Lung (tissue), 12 donors: Measurements from ENCODE around the gene PTPRN2. TPM values are rescaled to one million over a fixed set of nuclear protein-coding genes. Genes with fewer than 3 reads are reported as not detected.
A peak's percentile ranks its signal among the peaks of the same experiment; 100 is the strongest.

Source experiments
- ATAC-seq: fragments of 200-7000 bp; cut with Tn5 transposase; one replicate; pipeline ENCODE4 v1.9.1; 2020; ENCODE audit warnings: moderate number of reproducible peaks; ENCODE audit not compliant: insufficient read depth, low FRiP score
- DNase-seq, 3 donors: peaks; one replicate each; pipeline ENCODE4 v3.0.0-alpha.2; 2013 to 2017
- H3K27ac ChIP-seq, 2 donors: one replicate each; pipeline ENCODE4 v1.5.1; 2013; ENCODE audit warnings: mild to moderate bottlenecking in 2 of 2, moderate library complexity in 2 of 2, control low read depth in 1 of 2, inconsistent platforms in 1 of 2, low read depth in 1 of 2, low read length in 1 of 2
- H3K27me3 ChIP-seq, 3 donors: one replicate each; pipeline ENCODE4 v1.5.1; 2013; ENCODE audit warnings: low read length in 2 of 3; ENCODE audit not compliant: control insufficient read depth in 3 of 3, insufficient read depth in 3 of 3
- H3K36me3 ChIP-seq, 4 donors: one replicate each; pipeline ENCODE4 v1.5.1; 2013; ENCODE audit warnings: low read length in 4 of 4, mild to moderate bottlenecking in 1 of 4, moderate library complexity in 1 of 4; ENCODE audit not compliant: control insufficient read depth in 4 of 4, insufficient read depth in 4 of 4
- H3K4me1 ChIP-seq, 5 donors: one replicate each; pipeline ENCODE4 v1.5.1; 2013; ENCODE audit warnings: low read length in 5 of 5, mild to moderate bottlenecking in 2 of 5, moderate library complexity in 1 of 5; ENCODE audit not compliant: control insufficient read depth in 5 of 5, insufficient read depth in 5 of 5
- H3K4me3 ChIP-seq: one replicate; pipeline ENCODE4 v1.5.1; 2013; ENCODE audit warnings: mild to moderate bottlenecking, control low read depth, moderate library complexity
- H3K9ac ChIP-seq, 2 donors: one replicate each; pipeline ENCODE4 v1.5.1; 2013; ENCODE audit warnings: low read length in 2 of 2, control low read depth in 1 of 2; ENCODE audit not compliant: insufficient read depth in 1 of 2
- H3K9me3 ChIP-seq, 4 donors: one replicate each; pipeline ENCODE4 v1.5.1; 2013; ENCODE audit warnings: low read length in 3 of 4, mild to moderate bottlenecking in 1 of 4, moderate library complexity in 1 of 4; ENCODE audit not compliant: control insufficient read depth in 4 of 4, insufficient read depth in 3 of 4
- WGBS, 2 donors: extraction: QIAGEN DNeasy Blood & Tissue Kit; methylation state at CpG; one replicate each; pipeline ENCODE4 v1.1.7; 2013; 5-methylcytosine and 5-hydroxymethylcytosine counted together
- polyA plus RNA-seq, 2 donors: library from polyadenylated mRNA; stranded (reverse); fragments of 200-250 nt; gene quantifications; one replicate each; pipeline ENCODE4 v1.2.1, GENCODE V29; 2013
- total RNA-seq, 2 donors: library from RNA; depleted of rRNA in 1 of 2; stranded (reverse); fragments of >200 nt in 1 of 2; gene quantifications; one replicate each; pipeline ENCODE4 v1.2.1, GENCODE V29; 2014 to 2021
- TF ChIP-seq, protein P1 (sequence below): IDR thresholded peaks from 2 replicates; pipeline ENCODE4 v1.5.1; 2012; ENCODE audit warnings: mild to moderate bottlenecking; ENCODE audit errors: control extremely low read depth, extremely low read depth
- donor health status: control.
- donor health status: control.
- donor health status: Bipolar disorder and iron deficiency.
- donor health status: healthy.
- donor health status: DM: yes; HTN: yes; CAD: no.

Gene PTPRN2
- total and polyA plus RNA-seq, 4 donors = 2.1 to 7.4 (median 4.4) TPM

DNA sequence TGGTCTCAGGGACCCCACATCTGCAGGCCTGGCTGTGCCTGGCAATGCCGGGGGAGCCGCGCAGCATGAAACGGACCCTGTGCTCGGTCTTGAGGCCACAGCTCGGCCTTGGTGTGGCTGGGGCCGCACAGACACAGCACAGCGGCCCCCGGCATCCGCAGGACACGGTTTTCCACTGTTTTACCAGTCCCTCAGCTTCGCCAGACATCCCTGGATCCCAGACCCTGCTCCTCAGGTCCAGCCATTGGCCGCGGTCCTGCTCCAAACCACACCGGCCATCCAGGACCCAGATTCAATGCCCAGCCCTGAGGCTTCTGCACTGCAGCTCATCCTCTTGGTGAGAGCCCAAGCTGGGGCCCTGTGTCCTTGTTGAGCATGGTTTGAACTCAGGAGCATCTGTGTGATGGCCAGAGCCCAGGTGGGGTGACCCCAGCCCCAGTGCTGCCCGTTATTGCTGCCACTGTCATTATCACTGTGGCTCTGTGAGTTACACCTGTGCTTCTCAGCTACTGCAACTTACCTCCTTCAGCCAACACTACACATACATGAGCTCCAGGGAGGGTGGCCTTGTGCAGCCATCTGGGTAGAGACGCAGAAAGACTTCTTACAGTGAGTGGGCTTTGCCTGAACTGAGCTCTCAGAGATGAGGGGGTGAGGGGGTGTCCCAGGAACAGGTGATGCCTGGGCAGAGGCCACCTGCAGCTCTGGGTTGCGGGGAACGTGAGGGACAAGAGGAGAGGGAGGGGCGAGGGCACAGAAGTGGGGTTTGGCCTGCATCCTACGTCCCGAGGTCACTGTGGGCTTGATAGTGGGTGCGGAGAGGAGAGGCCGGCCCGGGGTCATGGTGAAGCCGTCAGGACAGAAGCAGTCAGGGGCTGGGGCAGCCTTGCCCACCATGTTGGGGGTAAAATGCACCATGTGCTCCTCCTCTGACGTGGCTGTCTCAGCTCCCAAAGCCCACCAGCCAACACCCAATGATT is 567.6 kb downstream of the PTPRN2 start:
- no peaks in the 10 kb centered on the region for H3K9me3 ChIP-seq
- peaks cover 0 to 29% (median 9%) of the 10 kb centered on the region in 5 donors for H3K4me1 ChIP-seq
- TF ChIP-seq, protein P1, sequence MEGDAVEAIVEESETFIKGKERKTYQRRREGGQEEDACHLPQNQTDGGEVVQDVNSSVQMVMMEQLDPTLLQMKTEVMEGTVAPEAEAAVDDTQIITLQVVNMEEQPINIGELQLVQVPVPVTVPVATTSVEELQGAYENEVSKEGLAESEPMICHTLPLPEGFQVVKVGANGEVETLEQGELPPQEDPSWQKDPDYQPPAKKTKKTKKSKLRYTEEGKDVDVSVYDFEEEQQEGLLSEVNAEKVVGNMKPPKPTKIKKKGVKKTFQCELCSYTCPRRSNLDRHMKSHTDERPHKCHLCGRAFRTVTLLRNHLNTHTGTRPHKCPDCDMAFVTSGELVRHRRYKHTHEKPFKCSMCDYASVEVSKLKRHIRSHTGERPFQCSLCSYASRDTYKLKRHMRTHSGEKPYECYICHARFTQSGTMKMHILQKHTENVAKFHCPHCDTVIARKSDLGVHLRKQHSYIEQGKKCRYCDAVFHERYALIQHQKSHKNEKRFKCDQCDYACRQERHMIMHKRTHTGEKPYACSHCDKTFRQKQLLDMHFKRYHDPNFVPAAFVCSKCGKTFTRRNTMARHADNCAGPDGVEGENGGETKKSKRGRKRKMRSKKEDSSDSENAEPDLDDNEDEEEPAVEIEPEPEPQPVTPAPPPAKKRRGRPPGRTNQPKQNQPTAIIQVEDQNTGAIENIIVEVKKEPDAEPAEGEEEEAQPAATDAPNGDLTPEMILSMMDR = no peak
- peak in 1 of 3 donors; percentile 10 for DNase-seq
- no peak overlapping the region for H3K27ac ChIP-seq
- ATAC-seq = no peak
- H3K9ac ChIP-seq = no peak overlapping the region
- H3K27me3 ChIP-seq = peaks cover 0 to 3% (median 0%) of the 10 kb centered on the region in 3 donors
- no peaks in the 10 kb centered on the region for H3K36me3 ChIP-seq
- H3K4me3 ChIP-seq = no peak overlapping the region
- WGBS, 2 donors = 92% methylated on average over 27 of the region's 27 CpGs

DNA sequence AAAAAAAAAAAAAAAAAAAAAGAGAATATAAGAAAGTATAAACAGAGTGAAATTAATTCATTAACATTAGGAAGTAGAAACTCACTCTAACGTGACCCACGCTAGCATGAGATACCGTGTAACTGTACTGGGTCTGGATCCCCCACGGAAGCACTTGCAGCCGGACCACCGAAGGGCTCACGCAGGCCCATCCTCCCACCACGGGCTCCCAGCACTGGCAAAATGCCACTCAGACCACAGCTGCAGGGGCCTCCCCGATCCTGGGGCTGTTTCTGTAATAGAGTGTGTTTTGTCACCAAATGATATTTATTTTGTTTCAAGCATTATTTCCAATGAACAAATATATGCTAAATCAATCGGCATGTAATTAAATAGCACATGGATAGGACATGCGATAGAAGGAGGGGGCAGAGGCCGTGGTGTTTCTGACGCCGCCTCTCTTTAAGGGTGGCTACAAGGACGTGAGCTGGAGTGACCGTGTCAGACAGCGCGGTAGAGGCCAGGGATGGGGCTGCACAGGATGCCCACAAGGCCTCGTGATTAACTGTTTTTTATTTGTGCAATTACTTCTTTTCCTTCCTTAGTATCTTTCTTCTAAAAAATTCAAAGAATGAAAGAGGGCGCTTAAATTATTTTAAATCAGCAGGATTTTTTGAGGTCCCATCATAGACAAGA is 568.5 kb downstream of the PTPRN2 start:
- Histone ChIP-seq H3K27ac (no peak overlapping the region), H3K4me1 (peaks cover 0 to 31% (median 9%) of the 10 kb centered on the region in 5 donors), H3K36me3 (no peaks in the 10 kb centered on the region), H3K4me3 (no peak overlapping the region), H3K27me3 (peaks cover 0 to 3% (median 0%) of the 10 kb centered on the region in 3 donors), H3K9ac (no peak overlapping the region), H3K9me3 (no peaks in the 10 kb centered on the region)
- TF ChIP-seq, protein P1 = no peak
- 87 to 89% methylated on average over 20 of the region's 20 CpGs for WGBS, 2 donors
- DNase-seq (peak; percentile 25 to 58 (median 48)), ATAC-seq (no peak)

DNA sequence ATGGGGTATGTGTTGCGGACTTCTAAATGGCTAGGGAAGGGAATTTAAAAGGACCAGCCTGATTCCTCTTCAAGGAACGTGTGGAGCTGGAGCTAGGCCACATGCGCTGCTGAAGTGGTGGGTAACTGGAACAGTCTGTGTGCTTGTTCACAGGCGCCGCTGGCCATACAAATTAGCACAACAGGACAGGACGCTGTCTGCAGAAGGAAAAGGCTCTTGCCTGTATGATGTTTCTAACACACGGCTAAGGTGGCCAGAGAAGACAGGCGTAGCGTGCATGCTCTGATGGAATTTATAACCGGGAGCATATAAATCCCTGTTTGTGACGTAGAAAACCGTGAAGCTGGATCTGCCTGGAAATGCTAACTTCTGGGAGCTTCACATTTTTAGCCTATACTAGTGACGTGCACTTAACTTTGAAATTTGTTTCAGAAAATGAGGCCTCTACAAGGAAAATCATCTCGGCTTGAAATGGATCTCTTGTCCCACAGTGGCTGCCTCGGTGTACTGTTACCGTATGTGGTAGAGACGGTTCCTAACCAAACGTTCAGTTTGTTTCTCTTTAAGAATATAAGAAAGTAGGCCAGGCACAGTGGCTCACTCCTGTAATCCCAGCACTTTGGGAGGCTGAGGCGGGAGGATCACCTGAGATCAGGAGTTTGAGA is 569.4 kb downstream of the PTPRN2 start:
- Histone ChIP-seq H3K27ac (no peak overlapping the region), H3K4me3 (no peak overlapping the region), H3K9ac (no peak overlapping the region), H3K36me3 (no peaks in the 10 kb centered on the region), H3K27me3 (peaks cover 0 to 3% (median 0%) of the 10 kb centered on the region in 3 donors), H3K9me3 (no peaks in the 10 kb centered on the region), H3K4me1 (peaks cover 0 to 31% (median 8%) of the 10 kb centered on the region in 5 donors)
- WGBS, 2 donors = 89 to 90% methylated on average over 19 of the region's 19 CpGs
- peak in 2 of 3 donors; percentile 28 to 43 for DNase-seq
- TF ChIP-seq, protein P1 = no peak
- ATAC-seq = no peak
